Measurements from ENCODE around the gene PLXNB2.

GRCh38 chr22:50342651-50343540, 35.5 kb upstream of the PLXNB2 start, which contains the start of gene PPP6R2:
- TF ChIP-seq CTCF (IDR thresholded peaks at IDR 0.05; ENCODE audit: borderline replicate concordance, extremely low read depth, low read length, poor library complexity, severe bottlenecking) = no peak
- TF ChIP-seq EZH2 (IDR thresholded peaks at IDR 0.05; ENCODE audit: borderline replicate concordance, low read depth, low read length, severe bottlenecking) = no peak

Data from DND-41 (cell line).